ENCODE results near the gene DGKZ.

GRCh38 chr11:46366260-46366659 lies 19.0 kb downstream of the DGKZ start:
- TF ChIP-seq CTCF (IDR thresholded peaks at IDR 0.05; ENCODE audit: extremely low read depth in 1 of 2, insufficient read depth in 1 of 2, low read depth in 1 of 2, low read length in 2 of 2): no peak
- TF ChIP-seq EZH2 (IDR thresholded peaks at IDR 0.05; ENCODE audit: borderline replicate concordance, low read depth, low read length, severe bottlenecking): no peak
- no peak for TF ChIP-seq JUN (IDR thresholded peaks at IDR 0.05; ENCODE audit: borderline replicate concordance, insufficient read depth, insufficient read length, low read depth)
- no peak for TF ChIP-seq POLR2A (IDR thresholded peaks at IDR 0.05; ENCODE audit: low read depth, low read length)
- no peak for TF ChIP-seq POLR2AphosphoS5 (IDR thresholded peaks at IDR 0.05; ENCODE audit: insufficient read depth, low read depth, low read length)
- no peak for TF ChIP-seq MAX (IDR thresholded peaks at IDR 0.05; ENCODE audit: insufficient read depth, insufficient read length)
- no peak for TF ChIP-seq MYC (IDR thresholded peaks at IDR 0.05; ENCODE audit: low read depth, low read length)
